HG03095 (cell line): Measurements from ENCODE around the gene ISOC2.
"Not testable (repeated sequence)": the region's sequence is repeated elsewhere in the genome, so short reads cannot be mapped to it uniquely, and the experiment has no call there.

Experiments
- ATAC-seq: cut with Tn5 transposase; IDR thresholded peaks from one replicate; pipeline ENCODE4 v1.9.1; 2021; ENCODE audit warnings: moderate library complexity; ENCODE audit not compliant: unreplicated experiment

The ISOC2 gene

DNA sequence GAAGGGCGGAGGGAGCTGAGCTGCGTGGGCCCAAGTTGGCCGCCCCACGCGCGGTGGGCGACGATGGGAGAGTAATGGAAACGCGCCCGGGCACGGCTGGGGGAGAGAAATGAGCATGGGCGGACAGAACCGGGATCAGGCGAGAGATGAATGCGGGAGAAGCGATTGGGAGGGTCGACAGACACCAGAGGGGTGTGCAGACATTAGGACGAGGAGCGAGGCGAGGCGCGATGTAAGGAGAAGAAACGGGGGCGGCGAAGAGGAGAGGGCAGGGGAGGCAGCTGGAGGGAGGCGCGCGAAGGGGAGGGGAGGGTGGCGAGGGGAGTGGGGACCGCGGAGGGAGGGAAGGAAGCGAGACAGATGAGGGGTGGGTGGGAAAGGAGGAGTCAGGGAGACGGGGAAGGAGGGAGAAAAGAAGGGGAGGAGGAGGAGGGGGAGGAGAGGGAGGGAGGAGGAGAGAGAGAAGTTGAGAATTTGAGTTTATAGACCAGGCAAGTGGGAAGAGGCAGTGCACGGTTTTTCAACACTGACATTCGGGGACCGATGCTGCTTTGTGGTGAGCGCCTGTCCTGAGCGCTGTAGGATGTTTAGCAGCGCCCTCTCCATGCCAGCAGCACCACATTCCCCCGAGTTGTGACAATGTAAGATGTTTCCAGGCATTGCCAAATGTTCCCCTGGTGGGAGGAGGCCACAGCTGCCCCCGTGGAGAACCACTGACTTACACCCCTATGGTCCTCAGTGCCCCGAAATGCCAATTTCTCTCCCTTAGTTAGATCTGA lies 18.2 kb downstream of the ISOC2 start, which contains the start of gene SHISA7:
TSS of gene SHISA7 (minus strand) at position 256 of the 779 bp plus-strand sequence. CDS start 437 bp downstream, outside the sequence.
- no peak for ATAC-seq

- ATAC-seq = no peak
These were observed 19.0 kb downstream of the ISOC2 start for GRCh38 chr19:55442372-55442961.

DNA sequence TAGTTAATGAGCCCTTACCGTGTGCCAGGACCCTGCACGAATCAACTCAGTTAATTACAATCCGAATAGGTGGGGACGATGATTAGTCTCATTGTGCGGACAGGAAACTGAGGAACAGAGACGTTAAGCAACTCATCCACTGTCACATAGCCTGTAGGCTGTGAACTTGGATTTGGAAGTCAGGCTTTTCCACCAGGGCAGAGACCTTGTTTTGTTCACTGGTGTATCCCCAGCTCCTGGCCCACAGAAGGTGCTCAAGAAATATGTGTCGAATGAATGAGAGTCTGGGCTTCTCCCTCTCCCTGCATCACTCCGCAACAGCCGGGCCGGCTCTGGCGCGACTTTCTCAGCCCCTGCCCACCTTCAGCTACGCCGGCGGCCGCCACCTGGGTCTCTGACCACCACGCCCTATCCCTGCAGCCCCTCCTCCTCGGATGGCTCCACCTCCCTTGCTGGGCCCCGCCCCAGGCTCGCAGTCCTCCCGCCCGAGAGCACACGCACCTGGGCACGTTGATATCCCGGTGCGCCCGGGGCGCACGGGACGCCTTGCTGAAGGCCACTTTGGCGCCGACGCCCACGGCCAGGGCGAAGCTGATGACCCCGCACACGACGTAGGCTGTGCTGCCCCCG lies 19.6 kb downstream of the ISOC2 start:
- ATAC-seq = no peak

GRCh38 chr19:55441319-55441691 lies 20.1 kb downstream of the ISOC2 start:
- no peak for ATAC-seq

DNA sequence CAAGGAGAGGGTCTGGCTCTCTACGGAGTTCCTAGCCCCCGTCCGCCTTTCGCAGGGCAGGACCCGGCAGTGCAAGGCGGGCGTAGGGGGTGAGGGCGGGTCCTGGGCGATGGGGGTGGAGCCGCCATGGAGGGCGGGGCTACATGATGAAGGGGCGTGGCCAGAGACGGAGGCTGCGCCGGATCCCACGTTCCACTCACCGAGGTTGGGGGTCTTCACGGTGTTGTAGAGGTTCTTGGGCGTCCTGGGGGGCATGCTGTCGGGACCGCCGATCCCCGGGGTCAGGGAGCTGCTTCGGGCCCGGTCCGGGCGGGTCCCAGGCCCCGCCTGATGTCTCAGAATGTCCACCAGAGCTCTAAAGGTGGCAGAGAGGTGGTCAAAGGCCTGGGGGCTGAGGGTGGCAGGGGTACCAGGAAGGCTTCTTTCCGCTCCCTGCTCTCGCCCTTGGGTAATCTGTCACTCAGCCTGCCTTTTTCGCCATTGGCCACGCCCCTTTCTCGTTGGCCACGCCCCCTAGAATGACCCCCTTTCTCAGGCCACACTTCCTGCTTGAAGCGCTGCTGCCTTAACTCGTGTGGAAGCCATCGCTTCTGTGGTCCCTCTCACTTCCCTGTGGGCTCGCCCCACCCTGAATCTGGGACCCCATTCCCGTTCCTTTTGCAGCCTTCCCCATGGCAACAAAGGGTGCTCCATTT lies 20.9 kb downstream of the ISOC2 start:
- ATAC-seq = no peak

- ATAC-seq = no peak
These were observed 22.4 kb downstream of the ISOC2 start for GRCh38 chr19:55439052-55439451.

DNA sequence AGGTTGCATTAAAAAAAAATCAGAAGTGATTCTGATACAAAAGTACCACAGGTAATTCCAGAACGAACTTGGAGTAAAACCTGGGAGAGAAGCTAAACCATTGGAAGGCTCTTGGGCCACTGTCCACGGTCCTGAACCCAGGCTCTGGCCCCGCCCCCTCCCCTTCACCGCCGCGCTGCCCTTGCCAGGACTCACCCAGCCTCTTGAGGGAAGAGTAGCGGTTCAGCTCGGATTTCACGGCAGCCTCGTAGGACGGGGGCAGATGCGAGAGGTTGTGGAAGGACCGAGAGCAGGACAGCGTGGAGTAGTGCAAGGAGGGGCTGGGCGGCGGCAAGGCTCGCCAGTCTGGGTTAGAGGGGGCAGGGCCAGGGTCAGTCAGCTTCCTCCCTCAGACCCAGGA lies 24.0 kb downstream of the ISOC2 start:
- ATAC-seq = no peak

- ATAC-seq = no peak
These were observed 24.6 kb downstream of the ISOC2 start for GRCh38 chr19:55436847-55437246.

DNA sequence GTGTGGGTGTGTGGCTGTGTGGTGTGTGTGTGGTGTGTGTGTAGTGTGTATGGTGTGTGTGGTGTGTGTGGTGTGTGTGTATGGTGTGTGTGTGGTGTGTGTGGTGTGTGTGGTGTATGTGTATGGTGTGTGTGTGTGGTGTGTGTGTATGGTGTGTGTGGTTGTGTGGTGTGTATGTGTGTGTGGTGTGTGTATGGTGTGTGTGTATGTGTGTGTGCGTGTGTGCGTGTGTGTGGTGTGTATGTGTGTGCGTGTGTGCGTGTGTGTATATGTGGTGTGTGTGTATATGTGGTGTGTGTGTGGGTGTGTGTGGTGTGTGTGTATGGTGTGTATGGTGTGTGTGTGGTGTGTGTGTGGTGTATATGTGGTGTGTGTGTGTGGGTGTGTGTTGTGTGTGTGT lies 26.4 kb downstream of the ISOC2 start:
- ATAC-seq = no peak

- ATAC-seq = no peak
These were observed 27.0 kb downstream of the ISOC2 start for GRCh38 chr19:55434356-55434919.

DNA sequence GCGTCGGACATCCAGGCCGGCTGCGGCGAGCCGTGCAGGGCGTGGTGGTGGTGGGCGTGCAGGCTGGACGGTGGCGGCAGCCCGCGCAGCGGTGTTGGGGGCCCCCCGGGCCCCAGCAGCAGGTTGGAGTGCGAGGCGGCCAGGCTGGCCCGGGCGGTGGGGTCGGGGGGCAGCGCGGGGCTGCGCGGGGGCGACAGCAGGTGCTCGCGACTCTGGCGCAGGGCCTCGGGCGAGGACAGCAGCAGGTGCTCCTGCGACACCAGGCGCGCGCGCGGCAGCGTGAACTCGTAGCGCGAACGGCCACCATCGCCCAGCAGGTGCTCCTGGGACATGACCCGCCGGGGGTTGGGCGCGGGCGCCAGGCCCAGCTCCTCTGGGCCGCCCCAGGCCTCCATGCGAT lies 28.1 kb downstream of the ISOC2 start:
- ATAC-seq = no peak

GRCh38 chr19:55432241-55432959 lies 29.0 kb downstream of the ISOC2 start:
- ATAC-seq = no peak

GRCh38 chr19:55431183-55431582 lies 30.3 kb downstream of the ISOC2 start:
- no peak for ATAC-seq

GRCh38 chr19:55426042-55426441 lies 35.4 kb downstream of the ISOC2 start:
- no peak for ATAC-seq

DNA sequence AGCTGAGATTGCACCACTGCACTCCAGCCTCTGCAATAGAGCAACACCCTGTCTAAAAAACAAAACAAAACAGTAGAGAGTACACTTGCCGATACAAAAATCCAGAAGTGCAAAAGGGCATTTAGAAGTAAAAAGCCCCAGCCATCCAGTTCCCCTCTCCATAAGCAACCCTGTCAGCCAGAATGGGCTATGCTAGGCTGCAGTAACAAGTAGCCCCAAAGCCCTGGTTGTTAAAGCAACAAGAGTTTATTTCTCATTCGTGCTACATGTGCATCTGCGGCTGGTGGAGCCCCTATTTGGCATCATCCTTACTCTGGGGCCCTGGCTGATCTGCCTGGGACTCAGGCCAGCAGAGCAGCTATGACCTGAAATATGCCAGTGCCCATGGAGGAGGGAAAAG lies 36.9 kb downstream of the ISOC2 start:
- no peak for ATAC-seq

DNA sequence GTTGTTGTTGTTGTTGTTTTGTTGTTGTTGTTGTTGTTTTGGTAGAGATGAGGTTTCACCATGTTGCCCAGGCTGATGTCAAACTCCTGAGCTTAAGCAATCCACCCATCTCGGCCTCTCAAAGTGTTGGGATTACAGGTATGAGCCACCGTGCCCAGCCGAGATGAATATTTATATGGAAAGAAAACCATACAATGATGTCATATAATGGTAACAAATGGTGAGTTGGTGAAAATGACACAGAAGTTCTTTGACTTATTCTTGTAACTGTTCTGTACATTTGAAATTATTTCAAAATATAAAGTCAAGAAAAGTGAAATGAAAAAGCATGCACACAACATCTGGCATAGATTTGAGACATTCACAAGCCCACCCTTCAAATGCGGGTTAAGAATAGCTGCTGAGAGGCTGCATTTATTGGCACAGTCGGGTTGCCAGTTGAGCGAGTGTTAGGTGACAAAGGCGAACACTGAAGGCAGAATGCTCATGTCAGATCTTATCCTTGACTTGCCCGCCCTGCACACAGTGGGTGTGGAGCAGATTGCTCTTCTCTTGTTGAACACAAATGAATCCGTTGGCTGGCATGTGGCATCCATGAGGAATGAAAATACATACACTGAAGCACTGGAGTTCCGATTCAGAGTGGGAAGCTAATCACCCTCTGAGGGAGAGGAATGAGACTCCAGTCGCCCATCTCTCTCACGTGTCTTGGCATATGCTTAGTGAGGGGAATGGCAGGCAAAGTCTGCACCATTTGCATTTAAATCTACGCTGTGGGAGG lies 38.0 kb downstream of the ISOC2 start:
- no peak for ATAC-seq

- not testable (repeated sequence) for ATAC-seq
These were observed 40.2 kb downstream of the ISOC2 start for GRCh38 chr19:55421281-55421680.

- no peak for ATAC-seq
These were observed 41.7 kb downstream of the ISOC2 start for GRCh38 chr19:55419624-55420236.

- ATAC-seq = no peak
These were observed 42.3 kb downstream of the ISOC2 start for GRCh38 chr19:55419103-55419502.
